GM12878 (cell line): ENCODE data around the gene ITPRIPL2. TPM values are rescaled to one million over a fixed set of nuclear protein-coding genes. Genes with fewer than 3 reads are reported as not detected.

Experiments used
- ATAC-seq: fragments of 200-7000 bp; cut with Tn5 transposase; 3 replicates; pipeline ENCODE4 v1.9.1; 2020; ENCODE audit warnings: mild to moderate bottlenecking, moderate library complexity
- BruUV-seq: library from RNA; stranded (reverse); fragments of 400-500 nt; replicated peaks from 2 replicates; lab custom pipeline; 2021; lab: Mats Ljungman, UMichigan
- CTCF ChIA-PET: fragments of 300-600 bp; sonication (Branson Sonifier 250); formaldehyde crosslinking; extraction: SDS; loops from one replicate; lab custom pipeline; 2021; ENCODE audit warnings: inconsistent platforms; lab: Yijun Ruan, JAX
- POLR2A ChIA-PET: fragments of 350-600 bp; formaldehyde crosslinking; extraction: SDS; loops from one replicate; lab custom pipeline; 2021; ENCODE audit warnings: inconsistent platforms; lab: Charles Lee
- RAD21 ChIA-PET: fragments of 300-600 bp; sonication (Branson Sonifier 250); formaldehyde crosslinking; loops from one replicate; lab custom pipeline; 2023; ENCODE audit warnings: antibody characterized with exemption; ENCODE audit not compliant: unreplicated experiment; lab: Charles Lee
- SMC1A ChIA-PET: fragments of 300-600 bp; sonication (Branson Sonifier 250); formaldehyde crosslinking; loops from one replicate; lab custom pipeline; 2023; ENCODE audit not compliant: unreplicated experiment, uncharacterized antibody; lab: Charles Lee
- DNase-seq: peaks from one replicate; pipeline ENCODE4 v3.0.0-alpha.2; 2011; ENCODE audit warnings: low read depth, low spot score
- FAIRE-seq: peaks from 3 replicates; lab custom pipeline; 2011; peaks lifted over from hg19 to GRCh38; lab: Jason Lieb, UNC
- H2AFZ ChIP-seq: 2 replicates; pipeline ENCODE4 v1.6.0; 2011; ENCODE audit warnings: low read depth, low read length, control low read depth; ENCODE audit not compliant: control insufficient read depth
- H3K27ac ChIP-seq: 2 replicates; pipeline ENCODE4 v1.5.1; 2011; ENCODE audit warnings: control low read depth; ENCODE audit not compliant: control insufficient read depth, insufficient read depth
- H3K27me3 ChIP-seq, 2 experiments: replicated peaks in 1 of 2; 2 replicates each; pipeline versions ENCODE4 v1.6.0 to v1.6.1; 2011; ENCODE audit warnings: low read length in 1 of 2; ENCODE audit not compliant: control insufficient read depth in 2 of 2, insufficient read depth in 2 of 2
- H3K36me3 ChIP-seq, 2 experiments: 2 replicates each; pipeline ENCODE4 v1.5.1; 2011; ENCODE audit warnings: low read length in 1 of 2; ENCODE audit not compliant: control insufficient read depth in 2 of 2, insufficient read depth in 2 of 2
- H3K4me1 ChIP-seq: 2 replicates; pipeline ENCODE4 v1.6.1; 2011; ENCODE audit warnings: mild to moderate bottlenecking, low read length, moderate library complexity, mixed read lengths; ENCODE audit not compliant: control insufficient read depth, insufficient read depth
- H3K4me2 ChIP-seq: 2 replicates; pipeline ENCODE4 v1.6.0; 2011; ENCODE audit warnings: control low read depth; ENCODE audit not compliant: control insufficient read depth, insufficient read depth
- H3K4me3 ChIP-seq: fragments of 200-600 bp; sonication (generic); 2 replicates; pipeline ENCODE4 v1.5.1; 2016
- H3K79me2 ChIP-seq: 2 replicates; pipeline ENCODE4 v1.6.0; 2011; ENCODE audit warnings: low read length; ENCODE audit not compliant: control insufficient read depth, insufficient read depth
- H3K9ac ChIP-seq: 2 replicates; pipeline ENCODE4 v1.8.0; 2011; ENCODE audit warnings: low read length, control low read depth, mixed read lengths; ENCODE audit not compliant: control insufficient read depth, insufficient read depth
- H3K9me3 ChIP-seq: replicated peaks from 3 replicates; pipeline ENCODE4 v1.5.1; 2011; ENCODE audit warnings: mild to moderate bottlenecking, low read length; ENCODE audit not compliant: control insufficient read depth, insufficient read depth
- H4K20me1 ChIP-seq: 2 replicates; pipeline ENCODE4 v1.6.0; 2011; ENCODE audit not compliant: control insufficient read depth, insufficient read depth
- ATF7 ChIP-seq: fragments of 450-650 bp; IDR thresholded peaks from 2 replicates; pipeline ENCODE4 v1.6.1; 2016; ENCODE audit warnings: low read depth, mild to moderate bottlenecking
- CHD1 ChIP-seq: IDR thresholded peaks from 2 replicates; pipeline ENCODE4 v1.6.1; 2012; ENCODE audit warnings: low read depth, low read length, improper control_type of control experiment
- EP300 ChIP-seq, 2 experiments: fragments of 150-350 bp in 1 of 2; IDR thresholded peaks; 2 replicates each; pipeline ENCODE4 v1.6.1; 2011 to 2012; ENCODE audit warnings: low read depth in 2 of 2, low read length in 2 of 2, borderline replicate concordance in 1 of 2, improper control_type of control experiment in 1 of 2, inconsistent platforms in 1 of 2; ENCODE audit not compliant: control insufficient read depth in 1 of 2
- HDAC6 ChIP-seq: fragments of 200-600 bp; sonication (generic); IDR thresholded peaks from one replicate; pipeline ENCODE4 v1.8.0; 2017; ENCODE audit warnings: antibody characterized with exemption; ENCODE audit not compliant: unreplicated experiment
- HSF1 ChIP-seq: fragments of 150-350 bp; IDR thresholded peaks from 2 replicates; pipeline ENCODE4 v1.6.1; 2014; ENCODE audit warnings: mild to moderate bottlenecking, low read depth, low read length
- IKZF2 ChIP-seq, 2 experiments: fragments of 450-650 bp; IDR thresholded peaks; 2 replicates each; pipeline ENCODE4 v1.6.1; 2017; ENCODE audit warnings: mild to moderate bottlenecking in 2 of 2, moderate library complexity in 2 of 2
- LARP7 ChIP-seq: fragments of 450-650 bp; IDR thresholded peaks from 2 replicates; pipeline ENCODE4 v1.6.1; 2017; ENCODE audit warnings: mild to moderate bottlenecking
- MLLT1 ChIP-seq: fragments of 450-650 bp; IDR thresholded peaks from 2 replicates; pipeline ENCODE4 v1.6.1; 2016; ENCODE audit warnings: mild to moderate bottlenecking
- MTA2 ChIP-seq: fragments of 450-650 bp; IDR thresholded peaks from 2 replicates; pipeline ENCODE4 v1.6.1; 2016; ENCODE audit warnings: low read depth, mild to moderate bottlenecking, moderate library complexity
- MTA3 ChIP-seq: IDR thresholded peaks from 2 replicates; pipeline ENCODE4 v1.6.1; 2012; ENCODE audit warnings: low read length, inconsistent platforms, borderline replicate concordance
- NFXL1 ChIP-seq: fragments of 450-650 bp; IDR thresholded peaks from 2 replicates; pipeline ENCODE4 v1.6.1; 2017; ENCODE audit warnings: antibody characterized with exemption, mild to moderate bottlenecking, borderline replicate concordance
- SREBF2 ChIP-seq: IDR thresholded peaks from 2 replicates; pipeline ENCODE4 v1.6.1; 2012; ENCODE audit warnings: mild to moderate bottlenecking, low read length
- USF1 ChIP-seq: IDR thresholded peaks from 2 replicates; pipeline ENCODE4 v1.6.1; 2011; ENCODE audit warnings: borderline replicate concordance, low read depth, mild to moderate bottlenecking, moderate library complexity, mixed read lengths, low read length; ENCODE audit not compliant: insufficient read depth; ENCODE audit errors: extremely low read length
- ZNF207 ChIP-seq: fragments of 450-650 bp; IDR thresholded peaks from 2 replicates; pipeline ENCODE4 v1.6.1; 2014; ENCODE audit warnings: antibody characterized with exemption, mild to moderate bottlenecking, borderline replicate concordance
- ZNF622 ChIP-seq: fragments of 450-650 bp; IDR thresholded peaks from 2 replicates; pipeline ENCODE4 v1.6.1; 2017; ENCODE audit warnings: mild to moderate bottlenecking, inconsistent platforms
- WGBS: methylation state at CpG from one replicate; pipeline ENCODE4 v1.1.6; 2016; ENCODE audit warnings: low lambda C conversion rate; ENCODE audit not compliant: insufficient replicate concordance, insufficient coverage; ENCODE audit errors: missing lambda C conversion rate; 5-methylcytosine and 5-hydroxymethylcytosine counted together
- in situ Hi-C: fragments of 300-500 bp; cut with MboI; formaldehyde crosslinking; loops from 9 replicates; pipeline ENCODE4 v1.14.3; 2018; ENCODE audit warnings: mixed read lengths
- intact Hi-C: fragments of 100-400 bp; cut with micrococcal nuclease; formaldehyde crosslinking; loops from one replicate; pipeline ENCODE4 v1.14.2; 2022; ENCODE audit not compliant: unreplicated experiment
- polyA plus RNA-seq, 11 experiments: library from polyadenylated mRNA; depleted of rRNA in 4 of 11; unstranded in 6 of 11; stranded (reverse) in 5 of 11; fragments of >200 nt; fragmentation: Nextera tagmentation in 4 of 11; fragmentation: Illumina TruSeq in 1 of 11; extraction: Ambion mirVana in 4 of 11; extraction: Trizol in 1 of 11; gene quantifications; 1 replicate in 1 of 11; 2 replicates in 10 of 11; pipeline versions ENCODE4 v1.2.1 to v1.2.3, GENCODE V29; 2011 to 2016; ENCODE audit warnings: inconsistent platforms in 2 of 11, missing spikeins in 2 of 11, low read depth in 1 of 11
- total RNA-seq, 4 experiments: library from RNA; depleted of rRNA in 3 of 4; stranded (reverse); fragments of >200 nt in 3 of 4; fragmentation: Illumina TruSeq in 1 of 4; extraction: Trizol in 1 of 4; gene quantifications; 2 replicates each; pipeline versions ENCODE4 v1.2.1 to v1.2.3, GENCODE V29; 2013 to 2021

The ITPRIPL2 gene
- total and polyA plus RNA-seq, 10 of the 15 experiments (the other 5 are each of a cell fraction or from before 2014, with no cell fraction given): 0.48 to 14.3 (median 3.5) TPM

GRCh38 chr16:19068237-19068815, 45.4 kb upstream of the ITPRIPL2 start:
- no peaks in the 10 kb centered on the region; the same call in 1 of the 2 replicates for H3K4me1 ChIP-seq
- CTCF ChIA-PET: interaction anchor here (0.7 to 1.3 kb wide), 4 partner anchors 10 to 490 kb away, joined by 4 to 5 read pairs (median 4); no protein-coding TSS in a partner anchor
- H3K36me3 ChIP-seq: no peaks in the 10 kb centered on the region; a peak in 2 of 4 replicates
- RAD21 ChIA-PET: interaction anchor here (0.7 to 1.4 kb wide), 3 partner anchors 17 to 267 kb away, joined by 3 to 6 read pairs (median 4); partner anchors contain the start of gene ARL6IP1
- WGBS: 24% methylated on average over 15 of the region's 19 CpGs
- H3K9ac ChIP-seq: peak overlapping the region; percentile 94
- peak overlapping the region; percentile 99 for H3K27ac ChIP-seq
- H3K4me3 ChIP-seq: peak overlapping the region; percentile 95
- H3K27me3 ChIP-seq: no peaks in the 10 kb centered on the region
- ATAC-seq (no peak), DNase-seq (no peak), FAIRE-seq (no peak)
- in situ Hi-C loops (no loop called here), intact Hi-C loops (loop anchor here (5.0 kb wide), 2 partner anchors 276 to 454 kb away; partner anchors contain the start of genes CCP110, GDE1 and RPS15A)
- SMC1A ChIA-PET: interaction anchor here (0.6 to 0.9 kb wide), 3 partner anchors 43 to 1688 kb away, joined by 3 to 4 read pairs (median 3); no protein-coding TSS in a partner anchor
- H2AFZ ChIP-seq: peak overlapping the region; percentile 93
- H3K9me3 ChIP-seq: no peaks in the 10 kb centered on the region
- H3K79me2 ChIP-seq: no peaks in the 10 kb centered on the region; the same call in 1 of the 2 replicates
- TF ChIP-seq LARP7 (0 out of 2 replicates have a peak, but pooled peaks have one; percentile 21), ATF7 (peak; percentile 55; the same call in 1 of the 2 replicates), EP300 (IDR thresholded peaks at IDR 0.05; ENCODE audit: borderline replicate concordance in 1 of 2, control insufficient read depth in 1 of 2, low read depth in 2 of 2, low read length in 2 of 2) (no peak), CHD1 (no peak), NFXL1 (no peak), MLLT1 (peak; percentile 94), IKZF2 (IDR thresholded peaks at IDR 0.05) (0 out of 4 replicates have a peak, but pooled peaks of 1 of the 2 experiments have one; percentile 14), USF1 (no peak), ZNF622 (no peak), HSF1 (no peak), MTA3 (0 out of 2 replicates have a peak, but pooled peaks have one; percentile 18), SREBF2 (no peak), HDAC6 (no peak), MTA2 (no peak), ZNF207 (no peak)
- peak overlapping the region; percentile 66 for H3K4me2 ChIP-seq
- POLR2A ChIA-PET: interaction anchor here (0.6 to 1.9 kb wide), 4 partner anchors 27 to 424 kb away, joined by 3 to 9 read pairs (median 4); no protein-coding TSS in a partner anchor
- H4K20me1 ChIP-seq: no peaks in the 10 kb centered on the region
- BruUV-seq: no TSS peak
